ENCODE data around the gene BIVM.

BIVM gene

DNA sequence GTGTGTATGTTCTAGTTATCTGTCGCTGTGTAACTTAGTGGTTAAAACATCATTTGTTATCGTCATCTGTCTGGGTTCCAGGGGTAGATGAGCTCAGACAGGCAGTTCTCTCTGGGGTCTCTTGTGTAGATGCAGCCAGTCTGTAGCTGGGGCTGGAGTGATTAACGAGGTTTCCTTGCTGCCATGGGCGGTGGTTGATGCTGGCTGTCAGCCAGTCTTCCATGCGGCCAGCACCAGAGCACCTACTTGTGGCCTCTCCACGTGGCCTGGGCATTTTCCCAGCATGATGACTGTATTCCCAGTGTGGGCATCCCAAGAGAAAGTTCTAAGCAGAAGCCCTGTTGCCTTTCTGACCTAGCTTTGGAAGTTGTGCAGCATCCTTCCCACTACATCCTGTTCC is 57.6 kb downstream of the BIVM start:
- ATAC-seq, result no peak
- TF ChIP-seq BACH2 (CRISPR knock-in tag; IDR thresholded peaks at IDR 0.05; ENCODE audit: borderline replicate concordance) (no peak), ESRRG (CRISPR knock-in tag; IDR thresholded peaks at IDR 0.05) (no peak), GLIS3 (CRISPR knock-in tag; IDR thresholded peaks at IDR 0.05) (no peak)

DNA sequence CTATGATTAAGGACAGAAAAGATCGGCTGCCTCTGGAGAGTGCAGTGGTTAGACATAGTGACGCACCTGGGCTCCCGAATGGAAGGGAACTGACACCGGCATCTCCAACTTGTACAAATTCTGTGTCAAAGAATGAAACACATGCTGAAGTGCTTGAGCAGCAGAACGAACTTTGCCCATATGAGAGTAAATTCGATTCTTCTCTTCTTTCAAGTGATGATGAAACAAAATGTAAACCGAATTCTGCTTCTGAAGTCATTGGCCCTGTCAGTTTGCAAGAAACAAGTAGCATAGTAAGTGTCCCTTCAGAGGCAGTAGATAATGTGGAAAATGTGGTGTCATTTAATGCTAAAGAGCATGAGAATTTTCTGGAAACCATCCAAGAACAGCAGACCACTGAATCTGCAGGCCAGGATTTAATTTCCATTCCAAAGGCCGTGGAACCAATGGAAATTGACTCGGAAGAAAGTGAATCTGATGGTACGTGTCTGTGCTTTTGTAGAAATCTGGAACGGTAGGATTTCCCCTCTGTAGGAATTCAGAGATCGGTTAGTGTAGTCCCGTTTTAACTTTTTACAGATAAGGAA is 63.8 kb downstream of the BIVM start:
- TF ChIP-seq GLIS3 (CRISPR knock-in tag; IDR thresholded peaks at IDR 0.05), result no peak
- no peak for ATAC-seq

DNA sequence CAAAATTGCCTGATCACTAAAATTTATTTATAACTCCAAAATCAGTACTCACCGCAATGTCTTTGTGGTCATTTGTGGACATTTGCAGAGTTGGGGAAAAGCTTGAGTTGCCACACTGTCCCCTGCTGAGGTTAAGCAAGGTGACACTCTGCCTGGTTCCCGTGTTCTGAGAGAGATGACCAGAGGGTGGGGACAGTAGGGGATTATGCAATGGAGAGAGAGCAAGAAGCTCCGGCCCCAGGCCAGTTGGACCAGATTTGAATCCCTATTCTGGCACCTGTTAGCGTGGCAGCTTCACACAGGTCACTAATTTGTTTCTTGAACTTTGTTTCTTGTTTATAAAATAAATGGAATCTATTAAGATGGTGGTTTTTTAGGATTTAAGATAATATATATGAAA is 64.7 kb downstream of the BIVM start:
- TF ChIP-seq GLIS3 (CRISPR knock-in tag; IDR thresholded peaks at IDR 0.05), result no peak
- no peak for TF ChIP-seq ISL1 (CRISPR knock-in tag; IDR thresholded peaks at IDR 0.05)
- TF ChIP-seq ZFP3 (CRISPR knock-in tag; IDR thresholded peaks at IDR 0.05), result no peak
- no peak for TF ChIP-seq CSDC2 (CRISPR knock-in tag; IDR thresholded peaks at IDR 0.05)
- TF ChIP-seq ESRRG (CRISPR knock-in tag; IDR thresholded peaks at IDR 0.05), result no peak
- no peak for TF ChIP-seq TOX (CRISPR knock-in tag; IDR thresholded peaks at IDR 0.05; ENCODE audit: borderline replicate concordance)
- no peak for TF ChIP-seq PPARA (CRISPR knock-in tag; IDR thresholded peaks at IDR 0.05; ENCODE audit: borderline replicate concordance)
- TF ChIP-seq, protein P1, sequence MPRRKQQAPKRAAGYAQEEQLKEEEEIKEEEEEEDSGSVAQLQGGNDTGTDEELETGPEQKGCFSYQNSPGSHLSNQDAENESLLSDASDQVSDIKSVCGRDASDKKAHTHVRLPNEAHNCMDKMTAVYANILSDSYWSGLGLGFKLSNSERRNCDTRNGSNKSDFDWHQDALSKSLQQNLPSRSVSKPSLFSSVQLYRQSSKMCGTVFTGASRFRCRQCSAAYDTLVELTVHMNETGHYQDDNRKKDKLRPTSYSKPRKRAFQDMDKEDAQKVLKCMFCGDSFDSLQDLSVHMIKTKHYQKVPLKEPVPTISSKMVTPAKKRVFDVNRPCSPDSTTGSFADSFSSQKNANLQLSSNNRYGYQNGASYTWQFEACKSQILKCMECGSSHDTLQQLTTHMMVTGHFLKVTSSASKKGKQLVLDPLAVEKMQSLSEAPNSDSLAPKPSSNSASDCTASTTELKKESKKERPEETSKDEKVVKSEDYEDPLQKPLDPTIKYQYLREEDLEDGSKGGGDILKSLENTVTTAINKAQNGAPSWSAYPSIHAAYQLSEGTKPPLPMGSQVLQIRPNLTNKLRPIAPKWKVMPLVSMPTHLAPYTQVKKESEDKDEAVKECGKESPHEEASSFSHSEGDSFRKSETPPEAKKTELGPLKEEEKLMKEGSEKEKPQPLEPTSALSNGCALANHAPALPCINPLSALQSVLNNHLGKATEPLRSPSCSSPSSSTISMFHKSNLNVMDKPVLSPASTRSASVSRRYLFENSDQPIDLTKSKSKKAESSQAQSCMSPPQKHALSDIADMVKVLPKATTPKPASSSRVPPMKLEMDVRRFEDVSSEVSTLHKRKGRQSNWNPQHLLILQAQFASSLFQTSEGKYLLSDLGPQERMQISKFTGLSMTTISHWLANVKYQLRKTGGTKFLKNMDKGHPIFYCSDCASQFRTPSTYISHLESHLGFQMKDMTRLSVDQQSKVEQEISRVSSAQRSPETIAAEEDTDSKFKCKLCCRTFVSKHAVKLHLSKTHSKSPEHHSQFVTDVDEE (CRISPR knock-in tag; IDR thresholded peaks at IDR 0.05), result no peak
- TF ChIP-seq, protein P2, sequence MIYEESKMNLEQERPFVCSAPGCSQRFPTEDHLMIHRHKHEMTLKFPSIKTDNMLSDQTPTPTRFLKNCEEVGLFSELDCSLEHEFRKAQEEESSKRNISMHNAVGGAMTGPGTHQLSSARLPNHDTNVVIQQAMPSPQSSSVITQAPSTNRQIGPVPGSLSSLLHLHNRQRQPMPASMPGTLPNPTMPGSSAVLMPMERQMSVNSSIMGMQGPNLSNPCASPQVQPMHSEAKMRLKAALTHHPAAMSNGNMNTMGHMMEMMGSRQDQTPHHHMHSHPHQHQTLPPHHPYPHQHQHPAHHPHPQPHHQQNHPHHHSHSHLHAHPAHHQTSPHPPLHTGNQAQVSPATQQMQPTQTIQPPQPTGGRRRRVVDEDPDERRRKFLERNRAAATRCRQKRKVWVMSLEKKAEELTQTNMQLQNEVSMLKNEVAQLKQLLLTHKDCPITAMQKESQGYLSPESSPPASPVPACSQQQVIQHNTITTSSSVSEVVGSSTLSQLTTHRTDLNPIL (CRISPR knock-in tag; IDR thresholded peaks at IDR 0.05; ENCODE audit: low read depth), result no peak
- TF ChIP-seq OSR1 (CRISPR knock-in tag; IDR thresholded peaks at IDR 0.05), result no peak
- TF ChIP-seq ZNF565 (CRISPR knock-in tag; conservative IDR thresholded peaks at IDR 0.05; ENCODE audit: low read depth), result no peak

DNA sequence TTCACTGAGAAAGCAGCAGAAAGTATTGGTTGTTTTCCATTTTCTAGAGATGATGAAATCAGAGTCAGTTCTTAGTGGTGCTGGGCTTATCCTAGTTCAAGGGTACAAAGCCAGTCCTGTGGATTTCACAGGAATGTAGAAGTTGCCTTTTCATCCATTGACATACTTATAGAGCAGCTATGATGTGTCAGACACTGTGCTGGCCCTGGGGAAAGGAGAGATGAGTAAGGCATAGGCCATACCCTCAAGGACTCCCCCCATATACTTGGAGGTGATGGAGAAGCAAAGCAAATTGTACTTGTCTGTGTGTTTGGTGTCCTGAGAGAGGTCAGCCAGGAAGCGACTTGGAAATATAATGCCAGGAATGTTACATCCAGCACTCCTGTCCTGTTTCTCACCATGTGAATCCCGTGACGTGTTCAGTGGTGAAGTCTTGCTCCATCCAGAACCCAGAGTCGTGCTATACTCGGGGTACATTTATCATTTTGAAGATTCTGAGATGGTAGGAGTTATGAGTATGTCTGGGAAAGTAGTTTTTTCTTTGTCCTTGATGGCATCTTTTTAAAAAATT is 69.5 kb downstream of the BIVM start:
- ATAC-seq, result no peak
- TF ChIP-seq TOX (CRISPR knock-in tag; IDR thresholded peaks at IDR 0.05; ENCODE audit: borderline replicate concordance) (no peak), ZNF70 (CRISPR knock-in tag; IDR thresholded peaks at IDR 0.05) (no peak), ESRRG (CRISPR knock-in tag; IDR thresholded peaks at IDR 0.05) (no peak), ZNF565 (CRISPR knock-in tag; conservative IDR thresholded peaks at IDR 0.05; ENCODE audit: low read depth) (no peak), CSDC2 (CRISPR knock-in tag; IDR thresholded peaks at IDR 0.05) (no peak), ZFP30 (CRISPR knock-in tag; IDR thresholded peaks at IDR 0.05) (no peak), GLIS3 (CRISPR knock-in tag; IDR thresholded peaks at IDR 0.05) (no peak)
- TF ChIP-seq, protein P3, sequence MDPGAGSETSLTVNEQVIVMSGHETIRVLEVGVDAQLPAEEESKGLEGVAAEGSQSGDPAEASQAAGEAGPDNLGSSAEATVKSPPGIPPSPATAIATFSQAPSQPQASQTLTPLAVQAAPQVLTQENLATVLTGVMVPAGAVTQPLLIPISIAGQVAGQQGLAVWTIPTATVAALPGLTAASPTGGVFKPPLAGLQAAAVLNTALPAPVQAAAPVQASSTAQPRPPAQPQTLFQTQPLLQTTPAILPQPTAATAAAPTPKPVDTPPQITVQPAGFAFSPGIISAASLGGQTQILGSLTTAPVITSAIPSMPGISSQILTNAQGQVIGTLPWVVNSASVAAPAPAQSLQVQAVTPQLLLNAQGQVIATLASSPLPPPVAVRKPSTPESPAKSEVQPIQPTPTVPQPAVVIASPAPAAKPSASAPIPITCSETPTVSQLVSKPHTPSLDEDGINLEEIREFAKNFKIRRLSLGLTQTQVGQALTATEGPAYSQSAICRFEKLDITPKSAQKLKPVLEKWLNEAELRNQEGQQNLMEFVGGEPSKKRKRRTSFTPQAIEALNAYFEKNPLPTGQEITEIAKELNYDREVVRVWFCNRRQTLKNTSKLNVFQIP (CRISPR knock-in tag; IDR thresholded peaks at IDR 0.05; ENCODE audit: borderline replicate concordance, low read depth), result no peak
- TF ChIP-seq, protein P1 (CRISPR knock-in tag; IDR thresholded peaks at IDR 0.05), result no peak
- TF ChIP-seq, protein P2 (CRISPR knock-in tag; IDR thresholded peaks at IDR 0.05; ENCODE audit: low read depth), result no peak
- TF ChIP-seq, protein P4, sequence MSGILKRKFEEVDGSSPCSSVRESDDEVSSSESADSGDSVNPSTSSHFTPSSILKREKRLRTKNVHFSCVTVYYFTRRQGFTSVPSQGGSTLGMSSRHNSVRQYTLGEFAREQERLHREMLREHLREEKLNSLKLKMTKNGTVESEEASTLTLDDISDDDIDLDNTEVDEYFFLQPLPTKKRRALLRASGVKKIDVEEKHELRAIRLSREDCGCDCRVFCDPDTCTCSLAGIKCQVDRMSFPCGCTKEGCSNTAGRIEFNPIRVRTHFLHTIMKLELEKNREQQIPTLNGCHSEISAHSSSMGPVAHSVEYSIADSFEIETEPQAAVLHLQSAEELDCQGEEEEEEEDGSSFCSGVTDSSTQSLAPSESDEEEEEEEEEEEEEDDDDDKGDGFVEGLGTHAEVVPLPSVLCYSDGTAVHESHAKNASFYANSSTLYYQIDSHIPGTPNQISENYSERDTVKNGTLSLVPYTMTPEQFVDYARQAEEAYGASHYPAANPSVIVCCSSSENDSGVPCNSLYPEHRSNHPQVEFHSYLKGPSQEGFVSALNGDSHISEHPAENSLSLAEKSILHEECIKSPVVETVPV (CRISPR knock-in tag; IDR thresholded peaks at IDR 0.05), result no peak
- TF ChIP-seq, protein P5, sequence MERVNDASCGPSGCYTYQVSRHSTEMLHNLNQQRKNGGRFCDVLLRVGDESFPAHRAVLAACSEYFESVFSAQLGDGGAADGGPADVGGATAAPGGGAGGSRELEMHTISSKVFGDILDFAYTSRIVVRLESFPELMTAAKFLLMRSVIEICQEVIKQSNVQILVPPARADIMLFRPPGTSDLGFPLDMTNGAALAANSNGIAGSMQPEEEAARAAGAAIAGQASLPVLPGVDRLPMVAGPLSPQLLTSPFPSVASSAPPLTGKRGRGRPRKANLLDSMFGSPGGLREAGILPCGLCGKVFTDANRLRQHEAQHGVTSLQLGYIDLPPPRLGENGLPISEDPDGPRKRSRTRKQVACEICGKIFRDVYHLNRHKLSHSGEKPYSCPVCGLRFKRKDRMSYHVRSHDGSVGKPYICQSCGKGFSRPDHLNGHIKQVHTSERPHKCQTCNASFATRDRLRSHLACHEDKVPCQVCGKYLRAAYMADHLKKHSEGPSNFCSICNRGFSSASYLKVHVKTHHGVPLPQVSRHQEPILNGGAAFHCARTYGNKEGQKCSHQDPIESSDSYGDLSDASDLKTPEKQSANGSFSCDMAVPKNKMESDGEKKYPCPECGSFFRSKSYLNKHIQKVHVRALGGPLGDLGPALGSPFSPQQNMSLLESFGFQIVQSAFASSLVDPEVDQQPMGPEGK (CRISPR knock-in tag; IDR thresholded peaks at IDR 0.05; ENCODE audit: borderline replicate concordance), result no peak

More for the DNA sequence above, 64.7 kb downstream of the BIVM start:
- ATAC-seq, result no peak

All from SK-N-SH treated with all-trans-retinoic acid at 6 μM for 48 hours (cell line).